ENCODE measurements around the gene POLR1E.

Gene POLR1E

DNA sequence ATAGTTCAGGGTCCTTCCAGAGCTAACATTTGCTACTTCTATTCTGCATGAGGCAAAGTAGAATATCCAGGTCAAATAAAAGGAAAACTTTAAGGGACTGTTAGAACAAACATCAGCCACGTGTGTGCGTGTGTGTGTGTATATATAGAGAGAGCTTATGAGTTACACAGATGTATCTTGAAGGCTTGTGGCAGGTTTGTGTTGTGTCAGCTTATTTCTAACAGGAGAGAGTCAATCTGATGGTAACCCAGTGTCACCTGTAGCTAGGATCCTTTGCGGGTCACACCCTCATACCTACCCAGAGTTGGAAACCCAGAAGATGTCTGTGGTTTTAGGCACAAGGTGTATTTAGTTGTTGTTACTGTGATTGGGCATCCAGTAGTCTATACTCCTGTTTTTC lies 12.7 kb downstream of the POLR1E start:
- H3K4me3 ChIP-seq (ENCODE audit: low read depth, low read length): no peak overlapping the region
- in situ Hi-C loops (cut with HindIII; ENCODE audit: low sequenced_read_pairs): no loop called here
- TF ChIP-seq, protein P1, sequence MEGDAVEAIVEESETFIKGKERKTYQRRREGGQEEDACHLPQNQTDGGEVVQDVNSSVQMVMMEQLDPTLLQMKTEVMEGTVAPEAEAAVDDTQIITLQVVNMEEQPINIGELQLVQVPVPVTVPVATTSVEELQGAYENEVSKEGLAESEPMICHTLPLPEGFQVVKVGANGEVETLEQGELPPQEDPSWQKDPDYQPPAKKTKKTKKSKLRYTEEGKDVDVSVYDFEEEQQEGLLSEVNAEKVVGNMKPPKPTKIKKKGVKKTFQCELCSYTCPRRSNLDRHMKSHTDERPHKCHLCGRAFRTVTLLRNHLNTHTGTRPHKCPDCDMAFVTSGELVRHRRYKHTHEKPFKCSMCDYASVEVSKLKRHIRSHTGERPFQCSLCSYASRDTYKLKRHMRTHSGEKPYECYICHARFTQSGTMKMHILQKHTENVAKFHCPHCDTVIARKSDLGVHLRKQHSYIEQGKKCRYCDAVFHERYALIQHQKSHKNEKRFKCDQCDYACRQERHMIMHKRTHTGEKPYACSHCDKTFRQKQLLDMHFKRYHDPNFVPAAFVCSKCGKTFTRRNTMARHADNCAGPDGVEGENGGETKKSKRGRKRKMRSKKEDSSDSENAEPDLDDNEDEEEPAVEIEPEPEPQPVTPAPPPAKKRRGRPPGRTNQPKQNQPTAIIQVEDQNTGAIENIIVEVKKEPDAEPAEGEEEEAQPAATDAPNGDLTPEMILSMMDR (IDR thresholded peaks at IDR 0.05; ENCODE audit: low read depth, low read length, missing control alignments): no peak
- no peak for DNase-seq (ENCODE audit: low read depth)

DNA sequence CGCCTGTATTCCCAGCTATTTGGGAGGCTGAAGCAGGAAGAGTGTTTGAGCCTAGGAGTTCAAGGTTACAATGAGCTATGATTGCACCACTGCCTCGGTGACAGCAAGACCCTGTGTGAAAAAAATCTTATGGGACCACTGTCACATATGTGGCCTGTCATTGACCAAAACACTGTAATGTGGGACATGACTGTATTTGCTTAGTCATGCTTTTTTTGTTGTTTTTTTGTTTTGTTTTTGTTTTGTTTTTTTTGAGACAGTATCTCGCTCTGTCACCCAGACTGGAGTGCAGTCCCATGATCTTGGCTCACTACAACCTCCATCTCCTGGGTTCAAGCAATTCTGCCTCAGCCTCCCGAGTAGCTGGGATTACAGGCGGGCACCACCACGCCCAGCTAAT lies 13.5 kb downstream of the POLR1E start:
- in situ Hi-C loops (cut with HindIII; ENCODE audit: low sequenced_read_pairs): no loop called here
- TF ChIP-seq, protein P1 (IDR thresholded peaks at IDR 0.05; ENCODE audit: low read depth, low read length, missing control alignments): no peak
- H3K4me3 ChIP-seq (ENCODE audit: low read depth, low read length): no peak overlapping the region
- DNase-seq (ENCODE audit: low read depth): no peak

DNA sequence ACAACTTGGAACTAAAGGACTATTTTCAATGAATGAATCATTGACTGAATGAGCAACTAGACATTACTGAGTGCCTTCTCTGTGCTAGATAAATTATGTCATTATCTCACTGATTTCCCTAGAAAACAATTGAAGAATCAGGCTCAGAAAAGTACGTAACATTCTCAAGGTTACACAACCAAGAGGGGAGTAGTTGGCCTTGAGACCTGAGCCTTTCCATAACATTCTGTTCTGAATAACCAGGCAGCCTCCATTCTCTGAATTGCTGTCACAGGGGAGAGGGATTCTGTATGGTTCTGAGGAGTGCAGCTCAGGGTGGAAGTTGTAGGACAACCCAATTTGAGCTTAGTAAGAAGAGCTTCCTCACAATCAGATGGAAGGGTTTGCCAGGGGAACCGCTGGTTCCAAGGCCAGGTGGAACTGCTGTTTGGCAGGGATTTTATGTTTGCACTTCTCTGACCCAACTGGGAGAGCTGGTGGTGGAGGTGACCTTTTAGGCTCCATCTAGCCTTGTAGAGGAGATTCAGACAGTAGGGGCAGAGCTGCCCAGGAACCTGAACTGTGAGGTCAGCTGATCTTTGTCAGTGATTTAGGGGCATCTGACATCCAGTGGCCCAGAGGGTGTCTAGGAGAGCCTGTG lies 16.3 kb downstream of the POLR1E start:
- TF ChIP-seq, protein P1 (IDR thresholded peaks at IDR 0.05; ENCODE audit: low read depth, low read length, missing control alignments): no peak
- no peak for DNase-seq (ENCODE audit: low read depth)
- no peak overlapping the region for H3K4me3 ChIP-seq (ENCODE audit: low read depth, low read length)
- in situ Hi-C loops (cut with HindIII; ENCODE audit: low sequenced_read_pairs): no loop called here

DNA sequence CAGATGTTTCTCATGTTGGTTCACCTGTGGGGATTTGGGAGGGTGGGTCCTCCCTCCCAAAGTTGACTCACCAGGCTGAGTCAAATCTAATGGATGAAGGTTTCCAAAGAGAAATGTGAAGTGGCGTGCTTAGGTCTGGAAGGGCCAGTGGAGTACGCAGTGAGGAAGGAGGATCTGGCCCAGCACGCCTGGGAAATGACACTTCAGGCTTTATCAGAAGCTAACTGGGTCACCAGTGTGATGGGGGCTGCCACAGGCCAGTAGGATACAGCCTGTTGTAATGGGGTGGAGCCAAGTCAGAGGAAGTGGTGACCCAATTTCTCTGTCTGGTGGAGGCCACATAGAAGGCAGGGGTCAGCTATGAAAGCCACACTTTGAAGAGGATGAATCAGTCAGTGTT lies 18.0 kb downstream of the POLR1E start:
- in situ Hi-C loops (cut with HindIII; ENCODE audit: low sequenced_read_pairs): no loop called here
- TF ChIP-seq, protein P1 (IDR thresholded peaks at IDR 0.05; ENCODE audit: low read depth, low read length, missing control alignments): no peak
- DNase-seq (ENCODE audit: low read depth): no peak
- H3K4me3 ChIP-seq (ENCODE audit: low read depth, low read length): no peak overlapping the region

DNA sequence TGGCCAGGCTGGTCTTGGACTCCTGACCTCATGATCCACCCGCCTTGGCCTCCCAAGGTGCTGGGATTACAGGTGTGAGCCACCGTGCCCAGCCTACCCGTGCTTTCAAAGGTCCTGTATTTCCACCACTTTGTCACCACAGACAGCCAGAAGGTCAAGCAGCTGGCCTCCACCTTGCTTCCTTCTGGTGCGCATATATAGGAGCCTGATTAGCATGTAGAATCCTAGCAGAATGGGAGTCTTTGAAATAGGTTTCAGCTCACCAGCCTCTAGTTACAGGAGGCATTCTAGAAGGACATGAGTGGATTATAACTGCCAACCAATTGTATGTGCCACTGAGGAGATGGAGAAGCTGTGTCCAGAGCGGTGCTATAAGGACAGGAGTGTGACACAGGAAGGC lies 18.9 kb downstream of the POLR1E start:
- H3K4me3 ChIP-seq (ENCODE audit: low read depth, low read length): no peak overlapping the region
- DNase-seq (ENCODE audit: low read depth): no peak
- TF ChIP-seq, protein P1 (IDR thresholded peaks at IDR 0.05; ENCODE audit: low read depth, low read length, missing control alignments): no peak
- in situ Hi-C loops (cut with HindIII; ENCODE audit: low sequenced_read_pairs): no loop called here

DNA sequence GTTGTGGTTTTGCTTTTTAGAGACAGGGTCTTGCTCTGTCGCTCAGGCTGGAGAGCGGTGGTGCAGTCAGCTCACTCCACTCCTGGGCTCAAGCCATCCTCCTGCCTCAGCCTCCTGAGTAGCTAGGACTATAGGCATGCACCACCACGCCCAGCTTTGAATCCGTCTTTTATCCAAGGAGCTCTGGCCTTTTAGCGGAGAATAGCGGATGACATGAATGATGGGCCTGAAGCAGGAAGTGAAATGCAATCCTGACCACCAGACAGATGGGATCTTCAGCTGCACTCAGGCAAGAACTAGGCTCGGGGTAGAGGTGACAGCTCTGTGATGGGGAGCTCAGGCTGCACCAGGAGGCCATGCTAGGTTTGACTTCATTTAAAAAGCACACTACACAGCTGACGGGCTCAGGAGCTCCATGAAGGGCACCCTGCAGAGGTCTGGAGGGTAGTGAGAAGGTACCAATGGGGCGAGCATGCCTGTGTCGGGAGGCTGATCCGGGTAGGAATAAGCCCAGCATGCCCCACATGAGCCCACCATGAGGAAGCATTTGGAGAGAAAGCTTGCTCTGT lies 21.9 kb downstream of the POLR1E start:
- no peak for DNase-seq (ENCODE audit: low read depth)
- in situ Hi-C loops (cut with HindIII; ENCODE audit: low sequenced_read_pairs): no loop called here
- TF ChIP-seq, protein P1 (IDR thresholded peaks at IDR 0.05; ENCODE audit: low read depth, low read length, missing control alignments): no peak
- no peak overlapping the region for H3K4me3 ChIP-seq (ENCODE audit: low read depth, low read length)
